ENCODE measurements around the gene HAUS7.
A peak's percentile ranks its signal among the peaks of the same experiment; 100 is the strongest.

Gene HAUS7

DNA sequence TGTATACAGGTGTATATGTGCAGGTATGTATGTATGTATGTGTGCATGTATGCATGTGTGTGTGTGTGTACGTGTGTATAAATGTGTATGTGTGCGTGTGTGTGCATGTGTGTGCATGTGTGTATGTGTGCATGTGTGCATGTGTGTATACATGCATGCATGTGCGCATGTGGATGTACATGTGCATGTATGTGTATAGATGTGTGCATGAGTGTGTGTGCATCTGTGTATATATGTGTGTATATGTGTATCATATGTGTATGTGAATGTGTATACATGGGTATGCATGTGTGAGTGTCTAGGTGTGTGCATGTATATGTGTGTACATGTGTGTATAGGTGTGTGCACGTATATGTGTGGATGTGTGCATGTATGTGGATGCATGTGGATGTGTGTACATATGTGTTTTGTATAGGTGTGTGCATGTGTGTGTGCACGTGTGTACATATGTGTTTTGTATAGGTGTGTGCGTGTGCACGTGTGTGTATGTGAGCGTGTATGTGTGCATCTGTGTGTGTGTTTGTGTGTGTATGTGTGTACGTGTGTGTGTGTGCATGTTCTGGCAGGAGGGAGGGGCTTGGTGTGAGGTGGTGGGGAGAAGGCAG is 30.4 kb upstream of the HAUS7 start:
- ChIA-PET POLR2A (ENCODE audit: low non-redundant PET) (no interaction called here), CTCF (no interaction called here)
- no peak for DNase-seq (ENCODE audit: low spot score)
- TF ChIP-seq, protein P1, sequence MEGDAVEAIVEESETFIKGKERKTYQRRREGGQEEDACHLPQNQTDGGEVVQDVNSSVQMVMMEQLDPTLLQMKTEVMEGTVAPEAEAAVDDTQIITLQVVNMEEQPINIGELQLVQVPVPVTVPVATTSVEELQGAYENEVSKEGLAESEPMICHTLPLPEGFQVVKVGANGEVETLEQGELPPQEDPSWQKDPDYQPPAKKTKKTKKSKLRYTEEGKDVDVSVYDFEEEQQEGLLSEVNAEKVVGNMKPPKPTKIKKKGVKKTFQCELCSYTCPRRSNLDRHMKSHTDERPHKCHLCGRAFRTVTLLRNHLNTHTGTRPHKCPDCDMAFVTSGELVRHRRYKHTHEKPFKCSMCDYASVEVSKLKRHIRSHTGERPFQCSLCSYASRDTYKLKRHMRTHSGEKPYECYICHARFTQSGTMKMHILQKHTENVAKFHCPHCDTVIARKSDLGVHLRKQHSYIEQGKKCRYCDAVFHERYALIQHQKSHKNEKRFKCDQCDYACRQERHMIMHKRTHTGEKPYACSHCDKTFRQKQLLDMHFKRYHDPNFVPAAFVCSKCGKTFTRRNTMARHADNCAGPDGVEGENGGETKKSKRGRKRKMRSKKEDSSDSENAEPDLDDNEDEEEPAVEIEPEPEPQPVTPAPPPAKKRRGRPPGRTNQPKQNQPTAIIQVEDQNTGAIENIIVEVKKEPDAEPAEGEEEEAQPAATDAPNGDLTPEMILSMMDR (conservative IDR thresholded peaks at IDR 0.05; ENCODE audit: low read depth) = no peak
- H3K27ac ChIP-seq = peak overlapping the region; percentile 95

DNA sequence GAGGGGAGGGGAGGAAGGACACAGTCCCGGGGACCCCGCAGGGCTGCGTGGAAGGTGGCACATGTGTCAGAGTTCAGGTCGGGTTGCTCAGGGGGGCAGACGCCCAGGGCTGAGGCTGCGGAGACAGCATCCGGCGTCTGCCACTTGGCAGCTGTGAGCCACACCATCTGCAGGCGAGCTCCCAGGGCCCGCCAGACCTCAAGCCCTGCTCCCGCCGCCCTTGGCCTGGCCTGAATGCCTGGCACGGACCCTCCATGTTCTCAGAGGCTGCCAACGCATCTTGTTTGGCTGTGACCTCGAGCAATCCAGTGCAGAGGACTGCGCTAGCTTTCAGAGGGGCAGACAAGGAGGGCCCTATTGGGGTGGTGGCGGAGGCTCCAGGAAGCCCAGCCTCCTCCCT is 29.5 kb upstream of the HAUS7 start:
- peak overlapping the region; percentile 95 for H3K27ac ChIP-seq
- DNase-seq (ENCODE audit: low spot score) = no peak
- POLR2A ChIA-PET (ENCODE audit: low non-redundant PET) = no interaction called here
- CTCF ChIA-PET = no interaction called here
- TF ChIP-seq, protein P1 (conservative IDR thresholded peaks at IDR 0.05; ENCODE audit: low read depth) = no peak

DNA sequence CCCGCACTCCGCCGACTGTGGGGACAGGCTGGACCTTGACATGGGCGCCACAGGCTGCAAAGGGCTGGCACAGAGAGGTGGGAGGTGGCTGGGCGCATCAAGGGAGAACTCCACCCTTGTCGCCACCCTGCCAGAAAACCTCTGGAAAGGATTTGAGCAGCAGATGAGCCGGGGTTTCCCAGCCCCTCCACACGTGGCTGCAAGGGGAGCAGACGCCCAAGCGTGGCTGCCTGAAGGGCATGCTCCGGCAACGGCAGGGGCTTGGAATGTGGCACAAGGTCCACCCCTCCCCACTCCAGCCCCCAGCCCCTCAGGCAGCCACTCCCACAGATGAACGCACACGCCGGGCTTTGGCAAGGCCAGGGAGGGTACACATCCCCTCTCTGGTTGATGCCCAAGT is 29.0 kb upstream of the HAUS7 start:
- DNase-seq (ENCODE audit: low spot score) = no peak
- H3K27ac ChIP-seq = peak overlapping the region; percentile 95
- TF ChIP-seq, protein P1 (conservative IDR thresholded peaks at IDR 0.05; ENCODE audit: low read depth) = no peak
- POLR2A ChIA-PET (ENCODE audit: low non-redundant PET) = no interaction called here
- CTCF ChIA-PET = no interaction called here

DNA sequence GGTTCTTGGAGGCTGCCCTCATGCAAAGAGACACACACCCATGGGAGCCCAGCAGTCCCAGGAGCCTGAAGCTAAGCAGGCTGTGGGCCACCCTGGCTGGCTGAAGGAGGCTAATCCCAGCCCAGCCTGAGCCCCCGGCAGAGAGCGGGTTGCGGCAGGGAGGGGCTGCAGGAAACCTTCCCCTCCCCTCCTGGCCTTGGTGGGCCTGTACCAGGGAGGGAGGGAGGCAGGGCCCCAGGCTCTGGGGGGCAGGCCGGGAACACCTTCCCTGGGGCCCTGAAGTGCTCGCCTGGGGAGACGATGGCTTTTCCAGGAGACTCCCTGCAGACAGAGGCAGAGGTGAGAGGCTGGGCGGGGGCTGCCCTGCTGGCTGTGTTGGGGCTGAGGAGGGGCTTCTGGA is 28.1 kb upstream of the HAUS7 start:
- ChIA-PET POLR2A (ENCODE audit: low non-redundant PET) (no interaction called here), CTCF (no interaction called here)
- TF ChIP-seq, protein P1 (conservative IDR thresholded peaks at IDR 0.05; ENCODE audit: low read depth) = no peak
- peak overlapping the region; percentile 95 for H3K27ac ChIP-seq
- DNase-seq (ENCODE audit: low spot score) = no peak

DNA sequence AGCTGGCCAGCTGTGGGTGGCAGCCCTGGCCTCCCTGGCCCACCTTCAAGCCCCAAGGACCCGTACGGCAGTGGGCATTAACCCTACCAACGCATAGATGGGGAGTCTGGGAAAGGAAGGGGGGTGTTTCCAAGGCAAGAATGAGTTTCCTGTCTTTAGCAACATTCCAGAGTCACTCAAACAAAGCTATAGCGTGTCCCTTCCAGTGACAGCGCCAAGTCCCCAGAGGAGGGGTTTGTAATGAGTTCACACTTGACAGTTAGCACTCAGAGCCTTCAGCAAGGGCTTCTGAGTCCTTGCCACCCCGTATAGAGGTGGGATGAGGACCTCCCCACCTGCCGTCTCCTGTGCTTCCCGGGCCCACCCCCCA is 26.2 kb upstream of the HAUS7 start:
- H3K27ac ChIP-seq = peak overlapping the region; percentile 92
- ChIA-PET CTCF (interaction anchor here (1.0 to 1.5 kb wide), 2 partner anchors 10 to 26 kb away, joined by 3 to 4 read pairs; partner anchors contain the start of gene HAUS7), POLR2A (ENCODE audit: low non-redundant PET) (no interaction called here)
- TF ChIP-seq, protein P1 (conservative IDR thresholded peaks at IDR 0.05; ENCODE audit: low read depth) = no peak
- no peak for DNase-seq (ENCODE audit: low spot score)

DNA sequence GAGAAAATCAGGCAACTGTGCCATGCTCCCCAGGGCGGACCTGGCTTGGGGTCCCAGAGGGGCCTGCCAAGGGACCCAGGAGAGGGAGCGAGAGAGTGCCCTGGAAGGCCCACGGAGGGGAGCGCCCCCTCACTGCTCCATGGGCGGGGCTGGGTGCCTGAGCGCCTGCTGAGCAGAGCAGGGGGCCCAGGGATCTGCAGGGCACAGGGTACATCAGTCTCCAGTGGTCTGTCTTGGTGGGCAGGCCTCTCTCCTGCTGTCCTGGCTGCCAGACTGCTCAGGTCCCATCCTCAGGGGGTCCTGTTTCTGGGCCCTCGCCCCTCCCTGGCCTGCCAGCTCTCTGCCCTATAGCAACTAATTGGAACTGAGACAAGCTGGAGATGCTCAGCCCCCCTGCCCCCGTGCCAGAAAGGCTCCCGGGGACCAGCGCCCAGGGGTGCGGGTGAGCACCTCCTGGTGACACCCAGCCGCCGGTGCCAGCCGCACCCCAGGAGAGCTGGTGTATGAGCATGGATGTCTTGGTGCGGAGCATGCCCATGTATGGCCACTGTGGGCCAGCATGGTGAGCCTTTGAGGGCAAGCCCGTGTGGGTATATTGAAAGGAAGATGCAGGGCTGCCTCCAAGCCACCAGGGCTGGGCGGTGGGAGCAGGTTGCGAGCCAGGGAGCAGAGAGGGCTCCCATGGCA is 25.7 kb upstream of the HAUS7 start:
- peak overlapping the region; percentile 92 for H3K27ac ChIP-seq
- DNase-seq (ENCODE audit: low spot score) = no peak
- POLR2A ChIA-PET (ENCODE audit: low non-redundant PET) = no interaction called here
- CTCF ChIA-PET = interaction anchor here (1.0 to 1.6 kb wide), 4 partner anchors 11 to 26 kb away, joined by 3 to 6 read pairs (median 4); partner anchors contain the start of gene HAUS7
- TF ChIP-seq, protein P1 (conservative IDR thresholded peaks at IDR 0.05; ENCODE audit: low read depth) = no peak

Data from RWPE1 (cell line).